GM18868 (cell line): ENCODE measurements around the gene PYGO2.

Experiments used
- ATAC-seq: cut with Tn5 transposase; IDR thresholded peaks from one replicate; pipeline ENCODE4 v1.9.1; 2021; ENCODE audit warnings: mild to moderate bottlenecking, moderate library complexity; ENCODE audit not compliant: unreplicated experiment

The PYGO2 gene

GRCh38 chr1:154945160-154945961, 16.2 kb downstream of the PYGO2 start:
- ATAC-seq: no peak

GRCh38 chr1:154944401-154945159, 17.0 kb downstream of the PYGO2 start:
- no peak for ATAC-seq

GRCh38 chr1:154943649-154944400, 17.8 kb downstream of the PYGO2 start:
- no peak for ATAC-seq

- ATAC-seq: no peak
These were observed 20.1 kb downstream of the PYGO2 start for GRCh38 chr1:154941333-154942013.

- ATAC-seq: no peak
These were observed 20.9 kb downstream of the PYGO2 start for GRCh38 chr1:154940651-154941194.

GRCh38 chr1:154940213-154940560, 21.4 kb downstream of the PYGO2 start:
- no peak for ATAC-seq

GRCh38 chr1:154938604-154939399, 22.8 kb downstream of the PYGO2 start:
- no peak for ATAC-seq

GRCh38 chr1:154937988-154938386, 23.6 kb downstream of the PYGO2 start:
- ATAC-seq: no peak

- ATAC-seq: peak; percentile 56
These were observed 24.2 kb downstream of the PYGO2 start for GRCh38 chr1:154937085-154937987.

- ATAC-seq: peak; percentile 66
These were observed 25.0 kb downstream of the PYGO2 start, which contains the start of gene PMVK for GRCh38 chr1:154936555-154937084. Gene PMVK (minus strand): TSS chr1:154936719. CDS start chr1:154936685, 34 bp downstream.

GRCh38 chr1:154935749-154936554, 25.6 kb downstream of the PYGO2 start:
- ATAC-seq: no peak

- no peak for ATAC-seq
These were observed 27.1 kb downstream of the PYGO2 start for GRCh38 chr1:154934358-154934948.

GRCh38 chr1:154931940-154932487, 29.6 kb downstream of the PYGO2 start:
- no peak for ATAC-seq

GRCh38 chr1:154926201-154926600, 35.4 kb downstream of the PYGO2 start:
- ATAC-seq: no peak

GRCh38 chr1:154925335-154926170, 36.0 kb downstream of the PYGO2 start:
- no peak for ATAC-seq

GRCh38 chr1:154923695-154924094, 37.9 kb downstream of the PYGO2 start:
- no peak for ATAC-seq
